ENCODE results near the gene LVRN. TPM values are rescaled to one million over a fixed set of nuclear protein-coding genes. Genes with fewer than 3 reads are reported as not detected.

LVRN gene
- total RNA-seq, 4 donors from 2014 or later, result 1.4 to 7.6 TPM; not detected in 2

DNA sequence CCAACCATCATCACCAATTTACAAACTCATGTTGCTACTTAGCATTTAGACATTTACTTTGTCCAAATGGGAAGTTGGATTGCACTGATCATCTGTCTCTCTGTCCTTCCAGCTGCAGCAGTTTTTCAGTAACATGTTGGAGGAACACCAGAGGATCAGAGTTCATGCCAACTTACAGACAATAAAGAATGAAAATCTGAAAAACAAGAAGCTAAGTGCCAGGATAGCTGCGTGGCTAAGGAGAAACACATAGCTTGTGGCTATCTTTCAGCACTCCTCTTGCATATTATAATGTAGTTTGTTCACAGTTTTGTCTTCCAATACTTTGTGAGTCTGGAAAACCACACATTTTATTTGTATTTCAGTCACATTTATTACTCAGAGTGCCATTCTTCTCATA lies 63.6 kb downstream of the LVRN start:
- H3K4me3 ChIP-seq, result no peak overlapping the region
- no peaks in the 10 kb centered on the region for H3K4me1 ChIP-seq
- no peaks in the 10 kb centered on the region for H3K27me3 ChIP-seq
- H3K9me3 ChIP-seq, result no peaks in the 10 kb centered on the region
- DNase-seq, result no peak
- no peak overlapping the region for H3K27ac ChIP-seq
- intact Hi-C loops (cut with DNase I; ENCODE audit: low total_unique reads), result no loop called here
- in situ Hi-C loops (cut with MboI; ENCODE audit: low pct_ligation_motif_present in 1 of 4, low pct_unique_long_range_greater_than_20kb in 1 of 4, low sequenced_read_pairs in 3 of 4), result no loop called here
- H3K36me3 ChIP-seq, result no peaks in the 10 kb centered on the region
- WGBS, 2 donors (ENCODE audit: low coverage in 1 of 2), result 67 to 81% methylated on average over 1 of the region's 1 CpG
- TF ChIP-seq, protein P1, sequence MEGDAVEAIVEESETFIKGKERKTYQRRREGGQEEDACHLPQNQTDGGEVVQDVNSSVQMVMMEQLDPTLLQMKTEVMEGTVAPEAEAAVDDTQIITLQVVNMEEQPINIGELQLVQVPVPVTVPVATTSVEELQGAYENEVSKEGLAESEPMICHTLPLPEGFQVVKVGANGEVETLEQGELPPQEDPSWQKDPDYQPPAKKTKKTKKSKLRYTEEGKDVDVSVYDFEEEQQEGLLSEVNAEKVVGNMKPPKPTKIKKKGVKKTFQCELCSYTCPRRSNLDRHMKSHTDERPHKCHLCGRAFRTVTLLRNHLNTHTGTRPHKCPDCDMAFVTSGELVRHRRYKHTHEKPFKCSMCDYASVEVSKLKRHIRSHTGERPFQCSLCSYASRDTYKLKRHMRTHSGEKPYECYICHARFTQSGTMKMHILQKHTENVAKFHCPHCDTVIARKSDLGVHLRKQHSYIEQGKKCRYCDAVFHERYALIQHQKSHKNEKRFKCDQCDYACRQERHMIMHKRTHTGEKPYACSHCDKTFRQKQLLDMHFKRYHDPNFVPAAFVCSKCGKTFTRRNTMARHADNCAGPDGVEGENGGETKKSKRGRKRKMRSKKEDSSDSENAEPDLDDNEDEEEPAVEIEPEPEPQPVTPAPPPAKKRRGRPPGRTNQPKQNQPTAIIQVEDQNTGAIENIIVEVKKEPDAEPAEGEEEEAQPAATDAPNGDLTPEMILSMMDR (IDR thresholded peaks at IDR 0.05), result no peak
- TF ChIP-seq POLR2AphosphoS5 (IDR thresholded peaks at IDR 0.05) (no peak), EP300 (IDR thresholded peaks at IDR 0.05; ENCODE audit: low read depth) (no peak), POLR2A (IDR thresholded peaks at IDR 0.05) (no peak)

DNA sequence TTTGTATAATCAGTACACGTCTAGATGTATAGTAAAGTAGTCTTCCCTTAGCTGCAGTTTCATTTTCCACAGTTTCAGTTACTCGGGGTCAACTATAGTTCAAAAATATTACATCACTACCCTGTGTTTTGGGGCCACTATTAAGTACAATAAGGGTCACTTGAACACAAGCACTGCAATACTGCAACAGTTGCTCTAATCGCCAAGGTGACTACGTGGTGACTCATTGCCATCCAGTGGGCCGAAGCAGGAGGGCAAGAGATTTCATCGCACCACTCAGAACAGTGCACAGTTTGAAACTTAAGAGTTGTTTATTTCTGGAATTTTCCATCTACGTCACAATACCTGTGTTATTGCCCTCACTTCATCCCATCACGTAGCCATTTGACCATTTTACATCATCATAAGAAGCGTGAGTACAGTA lies 69.8 kb downstream of the LVRN start, which contains the start of gene ARL14EPL:
Gene ARL14EPL (plus strand): TSS at position 379 of the 424 bp plus-strand sequence. CDS start 18,994 bp downstream, outside the sequence.
- intact Hi-C loops (cut with DNase I; ENCODE audit: low total_unique reads) (no loop called here), in situ Hi-C loops (cut with MboI; ENCODE audit: low pct_ligation_motif_present in 1 of 4, low pct_unique_long_range_greater_than_20kb in 1 of 4, low sequenced_read_pairs in 3 of 4) (no loop called here)
- H3K27me3 ChIP-seq, result no peaks in the 10 kb centered on the region
- no peak within 1 kb of the TSS for H3K4me3 ChIP-seq
- H3K36me3 ChIP-seq, result no peaks in the 10 kb centered on the region
- H3K27ac ChIP-seq, result no peak within 1 kb of the TSS
- no peaks in the 10 kb centered on the region for H3K9me3 ChIP-seq
- TF ChIP-seq POLR2A (IDR thresholded peaks at IDR 0.05), result no peak
- TF ChIP-seq EP300 (IDR thresholded peaks at IDR 0.05; ENCODE audit: low read depth), result no peak
- TF ChIP-seq POLR2AphosphoS5 (IDR thresholded peaks at IDR 0.05), result no peak
- TF ChIP-seq, protein P1 (IDR thresholded peaks at IDR 0.05), result no peak
- no peaks in the 10 kb centered on the region for H3K4me1 ChIP-seq
- WGBS, 2 donors (ENCODE audit: low coverage in 1 of 2), result 57% methylated on average over 9 of the region's 9 CpGs
- no peak for DNase-seq

DNA sequence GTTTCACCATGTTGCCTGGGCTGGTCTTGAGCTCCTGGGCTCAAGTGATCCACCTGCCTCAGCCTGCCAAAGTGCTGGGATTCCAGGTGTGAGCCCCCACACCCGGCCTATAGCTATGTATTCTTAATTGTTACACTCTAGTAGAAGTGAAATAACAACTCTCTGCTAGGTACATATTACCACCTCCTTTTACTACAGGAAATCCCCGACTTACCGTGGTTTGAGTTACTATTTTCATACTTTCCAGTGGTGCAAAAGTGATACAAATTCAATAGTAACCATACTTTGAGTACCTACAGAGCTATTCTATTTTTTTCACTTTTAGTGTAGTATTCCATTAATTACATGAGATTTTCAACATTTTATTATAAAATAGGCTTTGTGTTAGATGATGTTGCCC lies 70.7 kb downstream of the LVRN start:
- H3K9me3 ChIP-seq, result no peaks in the 10 kb centered on the region
- no peaks in the 10 kb centered on the region for H3K27me3 ChIP-seq
- H3K4me3 ChIP-seq, result no peak overlapping the region
- in situ Hi-C loops (cut with MboI; ENCODE audit: low pct_ligation_motif_present in 1 of 4, low pct_unique_long_range_greater_than_20kb in 1 of 4, low sequenced_read_pairs in 3 of 4) (no loop called here), intact Hi-C loops (cut with DNase I; ENCODE audit: low total_unique reads) (no loop called here)
- DNase-seq, result no peak
- 58 to 61% methylated on average over 3 of the region's 3 CpGs for WGBS, 2 donors (ENCODE audit: low coverage in 1 of 2)
- H3K27ac ChIP-seq, result no peak overlapping the region
- H3K36me3 ChIP-seq, result no peaks in the 10 kb centered on the region
- TF ChIP-seq POLR2AphosphoS5 (IDR thresholded peaks at IDR 0.05) (no peak), EP300 (IDR thresholded peaks at IDR 0.05; ENCODE audit: low read depth) (no peak), POLR2A (IDR thresholded peaks at IDR 0.05) (no peak)
- TF ChIP-seq, protein P1 (IDR thresholded peaks at IDR 0.05), result no peak
- H3K4me1 ChIP-seq, result no peaks in the 10 kb centered on the region

DNA sequence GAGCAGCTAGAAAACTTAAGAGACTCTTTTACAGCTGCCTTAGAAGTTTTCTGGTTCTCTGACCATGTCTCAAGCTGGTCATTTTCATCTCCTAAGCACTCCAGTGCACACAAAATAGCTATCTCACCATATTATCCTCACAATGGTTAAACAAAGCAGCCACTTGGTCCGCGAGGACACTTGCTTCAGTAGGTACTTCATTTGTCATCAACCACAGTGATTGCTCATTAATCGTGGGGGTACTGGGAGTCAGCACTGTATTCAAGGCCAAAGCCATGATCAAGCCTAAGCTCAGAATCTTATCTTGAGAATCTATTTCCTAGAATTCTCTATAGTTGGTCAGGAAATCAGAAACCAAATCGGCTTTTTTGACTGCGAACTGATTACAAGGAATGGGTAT lies 72.8 kb downstream of the LVRN start:
- intact Hi-C loops (cut with DNase I; ENCODE audit: low total_unique reads), result no loop called here
- Histone ChIP-seq H3K4me3 (no peak overlapping the region), H3K27ac (no peak overlapping the region), H3K9me3 (no peaks in the 10 kb centered on the region), H3K4me1 (no peaks in the 10 kb centered on the region), H3K27me3 (no peaks in the 10 kb centered on the region), H3K36me3 (no peaks in the 10 kb centered on the region)
- TF ChIP-seq EP300 (IDR thresholded peaks at IDR 0.05; ENCODE audit: low read depth), result no peak
- no peak for TF ChIP-seq POLR2AphosphoS5 (IDR thresholded peaks at IDR 0.05)
- TF ChIP-seq POLR2A (IDR thresholded peaks at IDR 0.05), result no peak
- TF ChIP-seq, protein P1 (IDR thresholded peaks at IDR 0.05), result no peak
- in situ Hi-C loops (cut with MboI; ENCODE audit: low pct_ligation_motif_present in 1 of 4, low pct_unique_long_range_greater_than_20kb in 1 of 4, low sequenced_read_pairs in 3 of 4), result no loop called here
- 86 to 90% methylated on average over 3 to 5 of the region's 5 CpGs for WGBS, 2 donors (ENCODE audit: low coverage in 1 of 2)
- no peak for DNase-seq
